Esophagus squamous epithelium (tissue), 4 donors: ENCODE measurements around the gene COX15.

Source experiments
- POLR2A ChIP-seq, 4 donors: fragments of 450-650 bp; IDR thresholded peaks; one replicate each; pipeline ENCODE4 v1.6.1; 2017; ENCODE audit warnings: antibody characterized with exemption in 4 of 4, mild to moderate bottlenecking in 4 of 4, moderate library complexity in 3 of 4
- TF ChIP-seq, protein P1 (sequence below), 6 experiments: fragments of 450-650 bp in 4 of 6; fragments of 200-600 bp in 2 of 6; sonication (generic) in 2 of 6; IDR thresholded peaks; one replicate each; pipeline ENCODE4 v1.5.1; 2016 to 2019; ENCODE audit warnings: antibody characterized with exemption in 6 of 6, mild to moderate bottlenecking in 4 of 6, moderate library complexity in 4 of 6

DNA sequence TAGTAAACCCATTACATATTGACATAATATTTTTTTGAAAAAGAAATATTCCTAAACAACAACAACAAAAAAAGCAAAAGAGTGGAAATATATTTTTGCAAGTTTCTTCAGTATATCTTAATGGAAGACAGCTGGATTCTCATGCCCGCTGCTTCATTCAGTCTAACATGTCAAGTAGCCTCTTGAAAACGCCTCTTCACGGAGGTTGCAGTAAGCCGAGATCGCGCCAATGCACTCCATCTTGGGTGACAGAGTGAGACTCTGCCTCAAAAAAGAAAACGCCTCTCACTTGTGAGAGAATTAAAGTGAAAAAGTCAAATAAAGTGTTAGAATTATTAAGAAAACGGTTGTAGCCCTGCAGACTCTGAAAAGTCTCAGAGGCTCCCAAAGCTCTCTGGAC lies 1.4 kb upstream of the COX15 start:
- TF ChIP-seq, protein P1, sequence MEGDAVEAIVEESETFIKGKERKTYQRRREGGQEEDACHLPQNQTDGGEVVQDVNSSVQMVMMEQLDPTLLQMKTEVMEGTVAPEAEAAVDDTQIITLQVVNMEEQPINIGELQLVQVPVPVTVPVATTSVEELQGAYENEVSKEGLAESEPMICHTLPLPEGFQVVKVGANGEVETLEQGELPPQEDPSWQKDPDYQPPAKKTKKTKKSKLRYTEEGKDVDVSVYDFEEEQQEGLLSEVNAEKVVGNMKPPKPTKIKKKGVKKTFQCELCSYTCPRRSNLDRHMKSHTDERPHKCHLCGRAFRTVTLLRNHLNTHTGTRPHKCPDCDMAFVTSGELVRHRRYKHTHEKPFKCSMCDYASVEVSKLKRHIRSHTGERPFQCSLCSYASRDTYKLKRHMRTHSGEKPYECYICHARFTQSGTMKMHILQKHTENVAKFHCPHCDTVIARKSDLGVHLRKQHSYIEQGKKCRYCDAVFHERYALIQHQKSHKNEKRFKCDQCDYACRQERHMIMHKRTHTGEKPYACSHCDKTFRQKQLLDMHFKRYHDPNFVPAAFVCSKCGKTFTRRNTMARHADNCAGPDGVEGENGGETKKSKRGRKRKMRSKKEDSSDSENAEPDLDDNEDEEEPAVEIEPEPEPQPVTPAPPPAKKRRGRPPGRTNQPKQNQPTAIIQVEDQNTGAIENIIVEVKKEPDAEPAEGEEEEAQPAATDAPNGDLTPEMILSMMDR (IDR thresholded peaks at IDR 0.05) = no peak
- no peak for TF ChIP-seq POLR2A (IDR thresholded peaks at IDR 0.05)
